Upper lobe of right lung (tissue), 1 donor: ENCODE results near the gene GYS2. TPM values are rescaled to one million over a fixed set of nuclear protein-coding genes. Genes with fewer than 3 reads are reported as not detected.

Experiments used
- ATAC-seq: fragments of 200-7000 bp; cut with Tn5 transposase; one replicate; pipeline ENCODE4 v1.9.1; 2020; ENCODE audit warnings: mild to moderate bottlenecking, moderate library complexity
- DNase-seq: peaks from one replicate; pipeline ENCODE4 v3.0.0-alpha.2; 2020
- H3K27ac ChIP-seq: fragments of 200-600 bp; one replicate; pipeline ENCODE4 v1.8.0; 2022
- H3K27me3 ChIP-seq: fragments of 200-600 bp; one replicate; pipeline ENCODE4 v1.8.0; 2022; ENCODE audit warnings: mild to moderate bottlenecking
- H3K36me3 ChIP-seq: fragments of 200-600 bp; one replicate; pipeline ENCODE4 v1.8.0; 2022
- H3K4me1 ChIP-seq: fragments of 200-600 bp; one replicate; pipeline ENCODE4 v1.8.0; 2022
- H3K4me3 ChIP-seq: fragments of 200-600 bp; one replicate; pipeline ENCODE4 v1.8.0; 2022; ENCODE audit warnings: mild to moderate bottlenecking
- H3K9me3 ChIP-seq: fragments of 200-600 bp; one replicate; pipeline ENCODE4 v1.8.0; 2022
- intact Hi-C: fragments of 100-400 bp; cut with DNase I; formaldehyde crosslinking; loops from one replicate; pipeline ENCODE4 v1.11.0; 2022
- total RNA-seq: library from RNA; stranded (reverse); fragmentation: NEBNext Ultra II Directional; extraction: Animal tissue kit (Norgen Biotek cat#: 25700); gene quantifications from one replicate; pipeline ENCODE4 v1.2.1, GENCODE V29; 2021
- TF ChIP-seq, protein P1 (sequence below): fragments of 200-600 bp; IDR thresholded peaks from one replicate; pipeline ENCODE4 v1.8.0; 2022; ENCODE audit warnings: antibody characterized with exemption
- donor health status: DM: no; HTN: yes; CAD: no; lungs with severe emphysema.

Gene GYS2
- total RNA-seq, 1 donor from 2014 or later, result not detected

DNA sequence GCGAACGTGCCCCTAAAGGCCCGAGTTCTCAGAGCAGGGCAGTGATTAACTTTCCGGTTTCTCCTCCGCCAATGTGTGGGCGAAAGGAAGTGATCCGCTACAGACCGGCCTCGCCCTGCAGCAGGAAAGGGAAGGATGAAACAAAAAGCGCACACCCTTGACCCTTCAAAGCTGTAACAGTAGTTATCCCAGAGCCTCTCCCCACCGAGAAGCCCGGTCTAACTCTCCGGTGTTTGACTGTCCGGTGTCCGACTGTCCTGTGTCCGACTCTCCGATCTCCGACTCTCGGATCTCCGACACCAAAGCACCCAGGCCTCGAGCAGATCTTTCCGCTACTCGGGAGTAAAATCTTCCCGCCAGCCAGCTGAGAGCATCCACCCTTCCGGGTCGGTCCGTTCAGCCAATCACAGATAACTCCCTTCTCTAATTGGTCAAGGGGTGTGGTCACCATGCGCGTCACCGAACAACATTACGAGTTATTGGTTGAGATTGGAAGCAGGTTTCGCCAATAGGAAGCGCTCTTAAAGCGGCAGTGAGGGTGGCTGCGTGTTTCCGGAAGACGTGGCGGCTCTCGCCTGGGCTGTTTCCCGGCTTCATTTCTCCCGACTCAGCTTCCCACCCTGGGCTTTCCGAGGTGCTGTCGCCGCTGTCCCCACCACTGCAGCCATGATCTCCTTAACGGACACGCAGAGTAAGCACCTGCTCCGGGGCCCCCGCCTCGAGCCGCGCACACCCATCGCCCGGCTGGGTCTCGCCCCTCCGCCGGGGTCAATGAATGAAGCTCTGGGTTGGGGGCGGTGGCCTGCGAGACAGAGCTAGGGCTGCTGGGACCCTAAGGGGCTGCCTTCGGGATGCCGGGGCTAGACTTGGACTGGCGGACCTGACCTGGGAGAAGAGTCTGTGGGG, 103.1 kb downstream of the GYS2 start, which contains the start of the genes GOLT1B and RECQL:
GOLT1B (plus strand) TSS at position 532 of the 906 bp plus-strand sequence; CDS start at position 667, 135 bp downstream.
RECQL (minus strand) TSS at position 378 of the 906 bp plus-strand sequence. CDS start 2,065 bp downstream, outside the sequence.
- Histone ChIP-seq H3K4me1 (peaks cover 37% of the 10 kb centered on the region), H3K27ac (peak within 1 kb of the TSS; percentile 93), H3K36me3 (peaks cover 25% of the 10 kb centered on the region), H3K4me3 (peak within 1 kb of the TSS; percentile 97), H3K9me3 (no peaks in the 10 kb centered on the region), H3K27me3 (no peaks in the 10 kb centered on the region)
- intact Hi-C loops, result no loop called here
- TF ChIP-seq, protein P1, sequence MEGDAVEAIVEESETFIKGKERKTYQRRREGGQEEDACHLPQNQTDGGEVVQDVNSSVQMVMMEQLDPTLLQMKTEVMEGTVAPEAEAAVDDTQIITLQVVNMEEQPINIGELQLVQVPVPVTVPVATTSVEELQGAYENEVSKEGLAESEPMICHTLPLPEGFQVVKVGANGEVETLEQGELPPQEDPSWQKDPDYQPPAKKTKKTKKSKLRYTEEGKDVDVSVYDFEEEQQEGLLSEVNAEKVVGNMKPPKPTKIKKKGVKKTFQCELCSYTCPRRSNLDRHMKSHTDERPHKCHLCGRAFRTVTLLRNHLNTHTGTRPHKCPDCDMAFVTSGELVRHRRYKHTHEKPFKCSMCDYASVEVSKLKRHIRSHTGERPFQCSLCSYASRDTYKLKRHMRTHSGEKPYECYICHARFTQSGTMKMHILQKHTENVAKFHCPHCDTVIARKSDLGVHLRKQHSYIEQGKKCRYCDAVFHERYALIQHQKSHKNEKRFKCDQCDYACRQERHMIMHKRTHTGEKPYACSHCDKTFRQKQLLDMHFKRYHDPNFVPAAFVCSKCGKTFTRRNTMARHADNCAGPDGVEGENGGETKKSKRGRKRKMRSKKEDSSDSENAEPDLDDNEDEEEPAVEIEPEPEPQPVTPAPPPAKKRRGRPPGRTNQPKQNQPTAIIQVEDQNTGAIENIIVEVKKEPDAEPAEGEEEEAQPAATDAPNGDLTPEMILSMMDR, result no peak
- ATAC-seq (peak; percentile 99), DNase-seq (peak; percentile 91)

DNA sequence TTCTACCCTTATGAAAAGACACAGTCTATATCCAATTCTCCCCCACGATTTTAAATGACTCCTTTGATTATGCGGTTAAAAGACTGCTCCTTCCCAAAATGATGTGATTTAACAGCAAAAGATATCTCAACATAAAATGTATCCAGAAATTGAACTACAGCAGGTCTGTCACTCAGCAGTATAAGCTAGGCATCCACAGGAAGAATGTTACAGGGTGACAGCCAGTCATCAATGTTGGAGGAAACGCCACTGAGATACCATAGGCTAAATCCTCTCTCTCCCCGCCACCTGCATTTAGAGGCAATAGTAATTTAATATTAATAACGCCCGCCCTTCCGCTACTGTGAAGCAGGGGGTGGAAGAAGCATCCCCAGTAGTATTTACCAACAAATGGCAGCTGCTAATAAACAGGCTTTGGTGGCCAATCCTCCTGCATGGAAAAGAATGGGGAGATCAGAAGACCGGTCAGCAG, 103.8 kb downstream of the GYS2 start:
- ATAC-seq, result no peak
- peak overlapping the region; percentile 97 for H3K4me3 ChIP-seq

DNA sequence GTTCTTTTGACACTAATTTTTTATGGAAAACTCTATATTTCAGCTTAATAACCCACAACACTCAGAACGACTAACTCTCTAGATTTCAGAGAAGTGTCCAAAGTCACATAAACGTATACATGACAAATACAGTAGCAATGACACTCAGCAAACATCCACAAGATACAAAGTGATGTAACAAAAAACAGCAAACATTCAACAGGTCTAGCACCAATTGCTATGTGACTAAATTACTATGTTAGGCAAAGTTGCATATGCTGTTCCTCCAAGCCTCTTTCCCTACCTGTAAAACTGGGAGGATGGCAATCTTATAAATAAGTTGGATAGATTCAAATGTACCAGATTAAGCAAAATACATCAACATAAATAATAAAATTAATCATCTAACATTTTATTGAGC, 104.9 kb downstream of the GYS2 start:
- Histone ChIP-seq H3K27me3 (no peaks in the 10 kb centered on the region), H3K4me1 (peaks cover 36% of the 10 kb centered on the region), H3K4me3 (no peak overlapping the region), H3K36me3 (peaks cover 42% of the 10 kb centered on the region), H3K9me3 (no peaks in the 10 kb centered on the region), H3K27ac (no peak overlapping the region)
- TF ChIP-seq, protein P1, result no peak
- DNase-seq (no peak), ATAC-seq (no peak)
- intact Hi-C loops, result no loop called here

More for the DNA sequence above, 103.8 kb downstream of the GYS2 start:
- Histone ChIP-seq H3K9me3 (no peaks in the 10 kb centered on the region), H3K27ac (peak overlapping the region; percentile 93), H3K4me1 (peaks cover 37% of the 10 kb centered on the region), H3K27me3 (no peaks in the 10 kb centered on the region), H3K36me3 (peaks cover 32% of the 10 kb centered on the region)
- intact Hi-C loops, result no loop called here
- TF ChIP-seq, protein P1, result no peak
- no peak for DNase-seq

Other genes starting within 250 kb of the GYS2 start
- gene IAPP, start 231.9 kb downstream of the GYS2 start, total RNA-seq, result not detected
- gene PYROXD1, start 167.2 kb downstream of the GYS2 start, total RNA-seq, result 24.5 TPM
- 29.6 TPM for gene RECQL, start 103.2 kb downstream of the GYS2 start, total RNA-seq
- gene GOLT1B, start 103.1 kb downstream of the GYS2 start, total RNA-seq, result 25.0 TPM
- 1.7 TPM for gene SPX, start 78.6 kb downstream of the GYS2 start, total RNA-seq
- 410 TPM for gene LDHB, start 53.0 kb upstream of the GYS2 start, total RNA-seq
- gene KCNJ8, start 169.9 kb upstream of the GYS2 start, total RNA-seq, result 20.9 TPM